HUES6 (cell line): Measurements from ENCODE around the gene RNU4-1.

ENCODE experiments used
- H3K27ac ChIP-seq: 2 replicates; pipeline ENCODE4 v1.7.0; 2013; ENCODE audit warnings: low read depth, mild to moderate bottlenecking, low read length, inconsistent platforms
- H3K27me3 ChIP-seq: 2 replicates; pipeline ENCODE4 v1.6.1; 2013; ENCODE audit warnings: low read length; ENCODE audit not compliant: control insufficient read depth, insufficient read depth
- H3K36me3 ChIP-seq: 2 replicates; pipeline ENCODE4 v1.6.1; 2013; ENCODE audit warnings: low read length; ENCODE audit not compliant: control insufficient read depth, insufficient read depth
- H3K4me1 ChIP-seq: 2 replicates; pipeline ENCODE4 v1.6.1; 2013; ENCODE audit warnings: low read length; ENCODE audit not compliant: control insufficient read depth, insufficient read depth
- H3K4me3 ChIP-seq: 2 replicates; pipeline ENCODE4 v1.5.1; 2013; ENCODE audit warnings: low read depth, low read length
- H3K9ac ChIP-seq: one replicate; pipeline ENCODE4 v1.6.1; 2013; ENCODE audit warnings: mild to moderate bottlenecking, low read length
- H3K9me3 ChIP-seq: 2 replicates; pipeline ENCODE4 v1.6.1; 2013; ENCODE audit warnings: low read depth, low read length; ENCODE audit not compliant: control insufficient read depth, insufficient read depth

Gene RNU4-1

GRCh38 chr12:120264086-120264903 is 28.7 kb downstream of the RNU4-1 start:
- peak overlapping the region; percentile 27; the same call in 1 of the 2 replicates for H3K27ac ChIP-seq
- H3K9ac ChIP-seq = peak overlapping the region; percentile 87
- peaks cover 13% of the 10 kb centered on the region; the same call in 1 of the 2 replicates for H3K36me3 ChIP-seq
- peaks cover 58% of the 10 kb centered on the region for H3K4me1 ChIP-seq
- H3K9me3 ChIP-seq = no peaks in the 10 kb centered on the region
- H3K27me3 ChIP-seq = no peaks in the 10 kb centered on the region
- H3K4me3 ChIP-seq = peak overlapping the region; percentile 81

DNA sequence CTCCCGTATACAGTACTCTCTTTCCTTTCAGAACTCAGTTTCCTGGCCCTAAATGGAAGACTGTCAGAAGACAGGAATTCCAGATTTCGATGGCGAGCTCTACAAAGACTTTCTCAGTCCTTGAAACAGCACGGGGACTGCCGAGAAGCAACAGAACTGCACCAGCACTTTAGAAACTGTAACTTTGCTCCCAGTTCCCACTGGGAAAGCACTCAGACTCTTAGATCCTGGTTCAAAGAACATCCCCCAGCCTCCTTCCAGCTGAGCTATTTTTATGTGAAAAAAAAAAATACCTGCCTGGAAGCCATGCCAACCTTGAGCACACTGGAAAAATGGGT is 29.3 kb downstream of the RNU4-1 start:
- H3K9ac ChIP-seq = peak overlapping the region; percentile 87
- no peaks in the 10 kb centered on the region for H3K27me3 ChIP-seq
- H3K4me1 ChIP-seq = peaks cover 59% of the 10 kb centered on the region
- no peaks in the 10 kb centered on the region for H3K9me3 ChIP-seq
- peaks cover 13% of the 10 kb centered on the region; the same call in 1 of the 2 replicates for H3K36me3 ChIP-seq
- H3K4me3 ChIP-seq = peak overlapping the region; percentile 81
- H3K27ac ChIP-seq = no peak overlapping the region

GRCh38 chr12:120262852-120263747 is 29.9 kb downstream of the RNU4-1 start:
- Histone ChIP-seq H3K36me3 (peaks cover 13% of the 10 kb centered on the region; the same call in 1 of the 2 replicates), H3K9me3 (no peaks in the 10 kb centered on the region), H3K27me3 (no peaks in the 10 kb centered on the region), H3K4me1 (peaks cover 61% of the 10 kb centered on the region), H3K4me3 (peak overlapping the region; percentile 81), H3K27ac (no peak overlapping the region), H3K9ac (peak overlapping the region; percentile 87)

DNA sequence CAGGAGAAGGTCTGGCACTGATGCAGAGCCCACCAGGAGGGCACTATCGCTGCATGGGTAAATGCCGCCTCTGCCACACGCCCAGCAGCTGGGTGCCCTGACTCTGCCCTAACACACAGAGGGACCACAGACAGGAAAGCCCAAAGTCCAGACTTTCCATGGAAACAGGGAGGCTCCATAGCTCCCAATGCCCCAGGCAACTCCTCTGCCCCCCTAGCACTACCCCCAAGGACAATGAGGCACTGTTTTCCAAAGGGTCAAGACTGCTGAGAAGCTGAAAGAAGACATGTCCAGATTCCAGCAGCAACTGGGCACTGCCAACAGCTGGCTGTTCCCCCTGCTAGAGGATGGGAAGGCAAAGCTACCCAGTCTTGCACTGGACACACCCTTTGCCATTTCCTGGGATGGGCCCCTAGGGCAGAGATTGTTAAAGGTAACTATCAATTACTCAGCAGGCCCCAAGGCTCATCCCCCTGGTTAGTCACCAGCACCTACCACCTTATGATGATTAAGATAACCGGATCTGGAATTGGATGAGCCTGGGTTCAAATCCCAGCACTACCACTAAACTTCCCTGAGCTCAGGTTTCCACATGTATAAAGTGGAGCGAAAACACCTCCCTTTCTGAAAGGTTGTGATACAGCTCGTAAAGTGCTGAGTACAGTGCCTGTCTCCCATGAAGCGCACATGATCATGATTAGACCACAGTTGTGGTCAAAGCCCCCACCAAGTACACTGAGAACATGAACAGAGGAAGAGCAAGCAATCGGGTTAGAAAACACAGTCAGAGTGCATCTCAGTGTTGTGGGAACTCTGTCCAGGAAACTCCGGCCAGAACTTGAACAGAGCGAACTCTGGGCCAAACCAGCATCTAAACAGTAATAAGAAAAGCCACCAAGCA is 30.8 kb downstream of the RNU4-1 start:
- H3K9ac ChIP-seq = peak overlapping the region; percentile 36
- no peak overlapping the region for H3K27ac ChIP-seq
- H3K36me3 ChIP-seq = peaks cover 13% of the 10 kb centered on the region; the same call in 1 of the 2 replicates
- no peaks in the 10 kb centered on the region for H3K27me3 ChIP-seq
- peaks cover 61% of the 10 kb centered on the region for H3K4me1 ChIP-seq
- no peaks in the 10 kb centered on the region for H3K9me3 ChIP-seq
- peak overlapping the region; percentile 81; the same call in 1 of the 2 replicates for H3K4me3 ChIP-seq

GRCh38 chr12:120260607-120261006 is 32.4 kb downstream of the RNU4-1 start:
- Histone ChIP-seq H3K27ac (no peak overlapping the region), H3K27me3 (no peaks in the 10 kb centered on the region), H3K9me3 (no peaks in the 10 kb centered on the region), H3K9ac (no peak overlapping the region), H3K36me3 (peaks cover 13% of the 10 kb centered on the region), H3K4me3 (no peak overlapping the region), H3K4me1 (peaks cover 60% of the 10 kb centered on the region)

DNA sequence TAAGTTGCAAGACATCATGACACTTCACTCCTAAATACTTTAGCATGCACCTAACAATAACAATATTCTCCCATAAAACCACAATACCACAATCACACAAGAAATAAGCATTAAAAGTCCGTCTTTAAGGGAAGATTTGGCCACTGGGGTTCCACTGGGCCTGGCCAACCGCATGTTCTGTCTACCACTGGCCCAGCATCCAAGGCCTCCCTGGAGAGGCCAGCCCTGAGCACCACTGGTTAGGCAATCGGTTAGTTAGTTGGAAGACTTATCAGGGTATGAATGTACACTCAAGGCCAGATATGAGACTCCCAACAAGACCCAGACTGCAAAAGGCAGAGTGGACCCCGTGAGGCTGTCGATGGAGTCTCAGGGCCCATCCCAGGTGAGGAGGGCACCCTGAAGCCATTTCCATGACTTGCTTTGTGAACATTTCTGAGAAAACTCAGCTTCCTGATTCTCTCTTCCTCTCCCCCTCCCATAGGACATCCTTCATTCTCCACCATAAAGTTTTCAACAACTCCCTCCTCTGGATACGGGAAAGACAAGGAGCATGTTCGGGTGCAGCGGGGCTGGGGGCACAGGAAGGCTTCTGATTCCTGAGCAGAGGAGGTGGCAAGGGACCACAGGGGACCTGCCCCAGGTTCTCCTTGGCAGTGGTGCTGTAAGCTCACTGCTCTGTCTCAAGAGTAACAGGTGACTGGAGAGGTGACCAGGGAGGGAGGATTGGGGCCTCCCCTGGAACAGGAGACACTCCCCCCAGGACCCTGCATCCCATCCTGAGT is 33.4 kb downstream of the RNU4-1 start:
- Histone ChIP-seq H3K9ac (no peak overlapping the region), H3K36me3 (peaks cover 19% of the 10 kb centered on the region), H3K9me3 (no peaks in the 10 kb centered on the region), H3K4me1 (peaks cover 64% of the 10 kb centered on the region), H3K27me3 (no peaks in the 10 kb centered on the region), H3K27ac (no peak overlapping the region), H3K4me3 (no peak overlapping the region)

GRCh38 chr12:120258323-120258896 is 34.6 kb downstream of the RNU4-1 start:
- peaks cover 20% of the 10 kb centered on the region for H3K36me3 ChIP-seq

GRCh38 chr12:120257041-120257821 is 35.8 kb downstream of the RNU4-1 start:
- Histone ChIP-seq H3K27ac (0 out of 2 replicates have a peak overlapping the region, but pooled peaks have one; percentile 9), H3K4me3 (peak overlapping the region; percentile 3; the same call in 1 of the 2 replicates), H3K36me3 (peaks cover 10% of the 10 kb centered on the region), H3K4me1 (peaks cover 45% of the 10 kb centered on the region), H3K27me3 (no peaks in the 10 kb centered on the region), H3K9ac (no peak overlapping the region), H3K9me3 (no peaks in the 10 kb centered on the region)

More at GRCh38 chr12:120258323-120258896, 34.6 kb downstream of the RNU4-1 start:
- Histone ChIP-seq H3K4me3 (no peak overlapping the region), H3K4me1 (peaks cover 54% of the 10 kb centered on the region), H3K9ac (no peak overlapping the region), H3K27ac (no peak overlapping the region), H3K27me3 (no peaks in the 10 kb centered on the region), H3K9me3 (no peaks in the 10 kb centered on the region)

DNA sequence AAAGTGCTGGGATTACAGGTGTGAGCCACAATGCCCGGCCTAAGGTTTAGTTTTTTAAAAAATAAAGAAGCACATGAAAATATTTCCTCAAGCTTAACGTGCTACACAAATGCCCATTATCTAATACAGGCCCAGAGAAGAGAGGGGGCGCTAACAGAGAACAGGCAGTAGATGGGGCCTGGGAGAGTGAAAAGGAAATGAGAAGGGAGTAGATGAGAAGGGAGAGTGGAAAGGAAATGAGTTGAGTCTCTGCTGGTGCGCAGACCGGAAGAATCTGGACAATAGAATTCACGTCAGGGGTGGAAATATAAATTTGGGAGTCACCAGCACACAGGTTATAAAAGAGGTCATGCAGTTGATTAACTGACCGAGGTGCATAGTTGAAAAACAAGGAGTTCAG is 38.2 kb downstream of the RNU4-1 start:
- H3K27ac ChIP-seq = no peak overlapping the region
- H3K27me3 ChIP-seq = no peaks in the 10 kb centered on the region
- H3K36me3 ChIP-seq = peaks cover 15% of the 10 kb centered on the region
- H3K9me3 ChIP-seq = no peaks in the 10 kb centered on the region
- no peak overlapping the region for H3K9ac ChIP-seq
- H3K4me3 ChIP-seq = no peak overlapping the region
- H3K4me1 ChIP-seq = peaks cover 47% of the 10 kb centered on the region
